GM18502 (cell line): Measurements from ENCODE around the gene ATF6.

Source experiments
- ATAC-seq: cut with Tn5 transposase; IDR thresholded peaks from one replicate; pipeline ENCODE4 v1.9.1; 2021; ENCODE audit warnings: mild to moderate bottlenecking; ENCODE audit not compliant: unreplicated experiment, poor library complexity

The ATF6 gene

DNA sequence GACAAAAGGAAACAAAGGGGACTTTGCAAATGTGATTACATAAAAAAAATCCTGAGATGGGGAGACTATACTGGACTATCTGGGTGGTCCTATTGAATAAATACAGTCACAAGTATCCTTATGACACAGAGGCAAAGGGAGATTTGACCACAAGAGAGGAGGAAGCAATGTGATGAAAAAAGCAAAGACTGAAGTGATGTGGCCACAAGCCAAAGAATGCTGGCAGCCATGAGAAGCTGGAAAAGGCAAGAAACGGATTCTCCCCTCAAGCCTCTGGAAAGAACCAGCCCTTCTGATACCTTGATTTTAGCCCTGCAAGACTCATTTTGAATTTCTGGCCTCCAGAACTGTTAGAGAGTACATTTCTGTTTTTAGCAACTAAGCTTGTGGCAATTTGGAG, 221.2 kb downstream of the ATF6 start:
- no peak for ATAC-seq

- no peak for ATAC-seq
Observed at GRCh38 chr1:161987872-161988271, 221.8 kb downstream of the ATF6 start.

DNA sequence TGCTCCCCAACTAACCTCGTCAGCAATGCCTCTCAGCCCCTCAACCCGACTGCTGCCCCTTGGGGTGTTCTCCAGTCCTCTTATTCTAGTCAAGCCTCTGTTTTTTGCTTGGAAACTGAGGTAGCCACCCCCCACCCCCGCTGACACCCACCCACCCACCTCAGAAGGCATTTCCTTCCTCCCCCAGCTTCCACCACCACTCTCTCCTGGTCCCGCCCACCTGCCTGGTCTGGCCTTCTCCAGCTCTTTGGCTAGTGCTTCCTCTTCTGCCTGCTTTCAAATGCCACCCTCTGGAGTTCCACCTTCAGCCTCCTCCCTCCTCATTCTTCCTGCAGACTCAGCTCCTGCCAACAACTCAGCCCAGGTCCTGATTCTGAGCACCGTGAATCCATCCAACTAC, 222.3 kb downstream of the ATF6 start:
- no peak for ATAC-seq

- ATAC-seq, result no peak
Observed at GRCh38 chr1:161989108-161989507, 223.0 kb downstream of the ATF6 start.

DNA sequence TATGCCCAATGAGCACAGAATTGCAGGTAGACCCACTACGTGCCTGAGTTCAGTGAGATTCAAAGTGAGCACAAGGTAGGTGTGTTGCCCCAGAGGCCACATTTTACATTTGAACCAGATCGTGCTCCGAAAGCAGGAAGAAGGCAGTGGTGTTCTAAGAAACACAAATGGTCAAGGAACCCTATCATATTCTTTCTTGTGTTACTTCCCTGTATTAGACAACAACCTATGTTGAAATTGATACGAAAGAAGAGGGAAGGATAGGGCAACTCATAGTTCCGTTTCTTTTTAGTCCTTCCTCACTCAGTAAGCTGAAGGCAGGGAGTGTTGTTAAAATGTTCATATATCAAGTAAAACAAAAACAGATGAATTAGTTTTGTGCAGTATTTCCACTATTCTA, 223.7 kb downstream of the ATF6 start:
- ATAC-seq, result no peak

- ATAC-seq, result no peak
Observed at GRCh38 chr1:161993576-161993975, 227.5 kb downstream of the ATF6 start.

DNA sequence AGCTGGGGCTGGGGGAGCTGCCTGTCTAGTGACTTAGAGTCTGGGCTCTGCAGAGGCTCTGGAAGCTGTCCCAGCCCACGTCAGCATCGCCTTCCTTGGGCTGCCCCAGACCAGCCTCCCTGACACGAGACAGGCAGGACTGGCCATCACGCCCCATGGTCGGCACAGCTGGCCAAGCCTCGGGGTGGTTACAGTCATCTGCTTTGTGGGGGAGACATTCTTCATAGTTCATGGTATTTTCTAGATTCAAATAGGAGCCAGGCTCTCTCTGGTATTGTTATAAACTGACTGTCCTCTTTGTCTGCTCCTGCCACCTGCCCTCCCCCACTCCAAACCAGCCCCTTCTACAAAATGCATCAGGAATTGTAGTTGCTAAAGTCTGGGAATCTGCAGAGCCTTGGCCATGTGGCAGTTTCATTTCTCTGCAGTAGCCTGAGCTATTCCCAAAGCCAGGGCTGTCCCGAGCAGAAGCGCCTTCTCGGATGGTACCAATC, 228.1 kb downstream of the ATF6 start:
- no peak for ATAC-seq

DNA sequence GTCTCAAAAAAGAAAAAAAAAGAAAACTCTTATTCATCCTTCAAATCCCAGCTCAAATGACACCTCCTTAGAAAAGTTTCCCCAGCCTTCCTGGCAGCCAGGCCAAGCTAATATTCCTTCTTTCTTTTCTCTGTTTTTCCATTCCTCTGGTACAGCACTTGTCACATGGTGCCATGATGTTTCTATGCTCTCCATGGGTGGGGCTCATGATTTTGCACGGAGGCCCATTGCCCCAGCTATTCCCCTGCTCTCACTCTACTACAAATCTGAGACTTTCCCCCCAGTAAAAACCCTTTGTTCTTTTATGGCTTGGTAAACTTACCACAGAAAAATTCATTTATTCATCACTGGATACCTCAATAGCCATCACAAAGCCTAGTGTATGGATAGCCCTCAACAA, 231.0 kb downstream of the ATF6 start:
- ATAC-seq, result no peak

DNA sequence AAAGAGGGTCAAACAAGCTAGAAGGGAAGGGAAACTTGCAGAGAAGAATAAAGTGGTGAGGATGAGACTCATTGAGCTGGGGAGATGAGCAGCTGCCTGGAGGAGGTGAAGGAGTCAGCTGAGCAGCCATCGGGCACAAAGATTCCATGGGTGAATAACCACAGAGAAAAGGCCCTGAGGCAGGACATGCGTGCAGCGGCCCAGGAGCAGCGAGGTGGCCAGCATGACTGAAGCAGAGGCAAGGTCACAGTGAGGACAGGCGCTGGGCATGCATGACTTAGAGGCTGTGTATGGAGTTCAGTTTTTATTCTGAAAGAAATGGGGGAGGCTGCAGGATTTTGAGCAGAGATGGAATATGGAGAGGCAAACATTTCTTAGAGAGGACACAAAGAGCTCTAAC, 232.7 kb downstream of the ATF6 start:
- no peak for ATAC-seq

DNA sequence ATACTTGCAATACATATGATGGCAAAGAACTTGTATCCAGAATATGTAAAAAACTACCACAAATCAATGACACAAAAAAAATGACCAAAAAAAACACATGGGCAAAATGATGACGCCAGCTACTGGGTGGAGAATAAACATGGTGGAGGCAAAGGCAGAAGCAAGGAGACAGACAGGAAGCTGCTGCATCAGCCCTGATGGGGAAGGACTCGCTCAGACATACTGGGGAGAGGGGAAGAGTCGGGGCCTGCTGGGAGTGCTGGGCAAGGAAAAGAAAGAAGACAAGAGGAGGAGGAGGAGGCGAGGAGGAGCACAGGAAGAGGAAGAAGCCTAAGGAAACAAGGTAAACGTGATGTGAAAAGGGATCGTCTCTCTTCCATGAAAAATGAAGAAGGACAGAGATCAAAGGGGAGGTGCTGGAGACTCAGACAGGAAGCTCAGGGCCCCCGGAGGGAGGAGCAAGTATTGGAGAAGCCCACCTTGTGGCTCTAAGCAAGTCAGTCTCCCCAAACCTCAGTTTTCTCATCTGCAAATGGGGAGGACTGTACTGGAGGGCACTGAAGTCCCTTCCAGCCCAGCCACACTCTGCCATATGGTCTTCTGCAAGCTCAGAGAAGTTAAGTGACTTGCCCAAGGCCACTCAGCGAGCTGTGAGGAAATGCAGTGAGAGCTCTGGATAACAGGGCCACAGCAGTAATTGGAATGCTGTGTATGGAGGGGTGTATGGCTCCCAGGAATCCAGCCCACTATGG, 233.4 kb downstream of the ATF6 start:
- ATAC-seq, result no peak

- ATAC-seq, result no peak
Observed at GRCh38 chr1:162000053-162000420, 233.9 kb downstream of the ATF6 start.

GRCh38 chr1:162003061-162003829, 237.1 kb downstream of the ATF6 start:
- no peak for ATAC-seq

DNA sequence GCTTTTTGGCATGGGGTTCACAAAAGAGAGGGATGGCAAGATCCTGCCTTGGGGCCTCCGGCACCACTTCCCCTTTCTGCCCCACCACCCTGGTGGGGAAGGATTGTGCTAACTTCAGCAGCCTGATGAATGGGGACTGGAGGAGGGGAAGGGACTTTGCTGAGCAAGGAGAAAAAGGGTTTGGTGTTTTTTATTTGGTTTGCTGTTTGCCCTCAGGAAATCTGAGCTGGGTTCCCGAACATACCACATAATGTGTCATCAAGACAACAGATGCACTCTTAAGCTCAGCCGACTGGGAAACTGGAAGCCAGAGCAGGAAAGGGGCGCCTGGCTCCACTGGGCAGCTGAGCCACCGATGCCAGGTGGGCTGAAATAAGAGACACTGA, 237.7 kb downstream of the ATF6 start:
- ATAC-seq, result no peak

- ATAC-seq, result no peak
Observed at GRCh38 chr1:162004441-162004950, 238.4 kb downstream of the ATF6 start.

DNA sequence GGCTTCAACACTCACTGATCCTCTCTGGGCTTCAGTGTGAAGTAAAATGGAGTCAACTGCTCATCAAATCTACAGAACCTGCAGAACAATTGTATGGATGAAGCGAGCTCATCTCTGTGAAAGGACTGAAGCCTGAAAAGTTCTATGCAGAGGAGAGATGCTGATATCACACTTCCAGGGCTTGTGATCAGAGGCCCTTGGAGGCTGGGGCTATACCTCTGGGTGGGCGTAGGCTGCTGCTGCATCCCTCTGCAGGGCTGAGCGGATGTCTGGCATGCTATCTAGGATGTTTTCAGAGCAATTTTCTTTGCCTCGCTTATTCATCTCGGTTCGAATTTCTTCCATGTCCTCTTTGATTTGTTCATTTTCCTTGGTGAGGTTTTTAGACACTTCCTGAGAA, 240.0 kb downstream of the ATF6 start:
- ATAC-seq, result no peak

GRCh38 chr1:162007466-162007865, 241.3 kb downstream of the ATF6 start:
- no peak for ATAC-seq

DNA sequence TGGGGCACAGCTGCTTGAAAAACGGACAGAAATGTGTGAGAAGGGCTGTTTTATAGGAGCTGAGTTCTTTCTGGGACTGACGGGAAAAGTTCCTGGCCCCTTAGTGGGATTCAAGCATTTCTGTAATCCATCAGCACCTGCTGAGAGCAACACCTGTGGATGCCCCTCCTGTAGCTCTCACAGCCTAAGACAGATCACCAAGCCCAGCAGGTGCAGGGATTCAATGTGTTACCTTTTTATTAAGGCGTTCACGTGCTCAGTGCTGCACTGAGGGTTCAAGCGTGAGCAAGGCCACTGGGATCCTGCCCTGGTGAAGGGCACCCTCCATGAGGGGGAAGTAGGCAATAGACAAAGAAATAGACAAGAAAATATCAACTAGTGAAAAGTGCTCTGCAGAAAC, 242.7 kb downstream of the ATF6 start:
- ATAC-seq, result no peak

GRCh38 chr1:162009501-162010174, 243.5 kb downstream of the ATF6 start:
- ATAC-seq, result no peak

GRCh38 chr1:162010175-162010506, 244.0 kb downstream of the ATF6 start:
- ATAC-seq, result no peak

GRCh38 chr1:162011337-162012012, 245.4 kb downstream of the ATF6 start:
- no peak for ATAC-seq

- no peak for ATAC-seq
Observed at GRCh38 chr1:162013289-162013688, 247.2 kb downstream of the ATF6 start.
